ENCODE results near the gene TMEM87B. TPM values are rescaled to one million over a fixed set of nuclear protein-coding genes. Genes with fewer than 3 reads are reported as not detected.

The TMEM87B gene
- total RNA-seq, 1 experiment from 2014 or later = 16.3 TPM

GRCh38 chr2:112085375-112085730 is 30.3 kb downstream of the TMEM87B start:
- Mint-ChIP-seq H3K36me3 (ENCODE audit: insufficient read depth, unreplicated experiment) (peaks cover 75% of the 10 kb centered on the region), H3K4me3 (ENCODE audit: unreplicated experiment) (peak overlapping the region; percentile 4), H3K27me3 (ENCODE audit: insufficient read depth, unreplicated experiment) (no peaks in the 10 kb centered on the region), H3K27ac (ENCODE audit: unreplicated experiment) (peak overlapping the region; percentile 63), H3K9me3 (ENCODE audit: unreplicated experiment) (peaks cover 10% of the 10 kb centered on the region), H3K4me1 (ENCODE audit: low read depth, unreplicated experiment) (peaks cover 17% of the 10 kb centered on the region)
- intact Hi-C loops (cut with micrococcal nuclease; ENCODE audit: unreplicated experiment) = no loop called here
- ChIA-PET CTCF (no interaction called here), POLR2A (no interaction called here)
- H3K9me3 ChIP-seq = no peaks in the 10 kb centered on the region
- no peak overlapping the region for H3K4me3 ChIP-seq (ENCODE audit: low read depth, low read length)
- no peaks in the 10 kb centered on the region for H3K27me3 ChIP-seq (replicated peaks; ENCODE audit: control insufficient read depth, insufficient read depth, low read length)
- peaks cover 11% of the 10 kb centered on the region; the same call in 1 of the 2 replicates for H3K4me1 ChIP-seq
- no peaks in the 10 kb centered on the region for H3K36me3 ChIP-seq (ENCODE audit: control insufficient read depth, insufficient read depth, low read length)
- DNase-seq = no peak
- no TSS peak for BruUV-seq (replicated peaks)
- no peak for TF ChIP-seq CTCF (IDR thresholded peaks at IDR 0.05; ENCODE audit: insufficient read depth in 1 of 2, low read depth in 1 of 2, low read length in 1 of 2, severe bottlenecking in 1 of 2, unreplicated experiment in 1 of 2)

DNA sequence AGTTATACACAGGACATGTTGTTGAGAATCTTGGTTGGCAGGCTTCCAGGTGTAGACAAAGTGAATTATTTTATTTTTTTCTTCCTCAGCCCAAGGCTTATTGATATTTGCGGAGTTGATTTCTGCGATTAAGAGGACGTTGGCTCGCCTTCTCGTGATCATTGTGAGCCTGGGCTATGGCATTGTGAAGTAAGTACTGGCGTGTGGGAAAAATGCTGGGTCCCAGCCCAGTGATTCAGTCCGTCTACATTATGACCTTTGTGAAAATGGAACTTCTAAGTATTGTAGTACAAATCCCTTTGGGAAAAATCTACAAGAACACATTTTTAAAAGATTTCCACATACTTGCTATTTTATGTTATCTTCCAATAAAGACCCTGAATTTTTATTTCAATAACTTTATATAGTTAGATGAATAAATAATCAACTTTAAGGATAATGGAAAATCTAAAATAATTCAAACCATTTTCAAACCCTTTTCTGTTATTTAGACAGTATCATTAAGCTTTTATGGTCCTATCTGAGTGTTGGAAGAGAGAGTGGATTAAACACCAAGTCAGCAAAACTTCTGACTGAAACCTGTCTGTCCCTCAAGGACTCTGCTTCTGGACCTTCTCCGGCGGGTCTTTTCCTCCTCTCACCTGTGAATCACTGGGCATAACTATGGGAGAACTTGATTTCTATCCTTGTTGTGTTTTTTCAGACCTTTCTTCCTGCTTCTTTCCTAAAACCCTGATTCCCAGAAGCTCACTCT is 31.0 kb downstream of the TMEM87B start:
- intact Hi-C loops (cut with micrococcal nuclease; ENCODE audit: unreplicated experiment) = no loop called here
- Mint-ChIP-seq H3K27ac (ENCODE audit: unreplicated experiment) (no peak overlapping the region), H3K27me3 (ENCODE audit: insufficient read depth, unreplicated experiment) (no peaks in the 10 kb centered on the region), H3K9me3 (ENCODE audit: unreplicated experiment) (peaks cover 10% of the 10 kb centered on the region), H3K36me3 (ENCODE audit: insufficient read depth, unreplicated experiment) (peaks cover 74% of the 10 kb centered on the region), H3K4me3 (ENCODE audit: unreplicated experiment) (no peak overlapping the region), H3K4me1 (ENCODE audit: low read depth, unreplicated experiment) (peaks cover 17% of the 10 kb centered on the region)
- DNase-seq = no peak
- Histone ChIP-seq H3K36me3 (ENCODE audit: control insufficient read depth, insufficient read depth, low read length) (no peaks in the 10 kb centered on the region), H3K4me3 (ENCODE audit: low read depth, low read length) (no peak overlapping the region), H3K4me1 (peaks cover 11% of the 10 kb centered on the region; the same call in 1 of the 2 replicates), H3K27me3 (replicated peaks; ENCODE audit: control insufficient read depth, insufficient read depth, low read length) (no peaks in the 10 kb centered on the region), H3K9me3 (no peaks in the 10 kb centered on the region)
- no peak for TF ChIP-seq CTCF (IDR thresholded peaks at IDR 0.05; ENCODE audit: insufficient read depth in 1 of 2, low read depth in 1 of 2, low read length in 1 of 2, severe bottlenecking in 1 of 2, unreplicated experiment in 1 of 2)
- ChIA-PET POLR2A (no interaction called here), CTCF (no interaction called here)
- no TSS peak for BruUV-seq (replicated peaks)

GRCh38 chr2:112087346-112088020 is 32.4 kb downstream of the TMEM87B start:
- TF ChIP-seq CTCF (IDR thresholded peaks at IDR 0.05; ENCODE audit: insufficient read depth in 1 of 2, low read depth in 1 of 2, low read length in 1 of 2, severe bottlenecking in 1 of 2, unreplicated experiment in 1 of 2) = no peak
- no peaks in the 10 kb centered on the region for H3K27me3 ChIP-seq (replicated peaks; ENCODE audit: control insufficient read depth, insufficient read depth, low read length)
- H3K4me3 ChIP-seq (ENCODE audit: low read depth, low read length) = no peak overlapping the region
- CTCF ChIA-PET = no interaction called here
- H3K36me3 ChIP-seq (ENCODE audit: control insufficient read depth, insufficient read depth, low read length) = no peaks in the 10 kb centered on the region
- Mint-ChIP-seq H3K4me1 (ENCODE audit: low read depth, unreplicated experiment) (peaks cover 24% of the 10 kb centered on the region), H3K9me3 (ENCODE audit: unreplicated experiment) (peaks cover 10% of the 10 kb centered on the region), H3K36me3 (ENCODE audit: insufficient read depth, unreplicated experiment) (peaks cover 62% of the 10 kb centered on the region), H3K27me3 (ENCODE audit: insufficient read depth, unreplicated experiment) (no peaks in the 10 kb centered on the region), H3K27ac (ENCODE audit: unreplicated experiment) (no peak overlapping the region), H3K4me3 (ENCODE audit: unreplicated experiment) (no peak overlapping the region)
- no peaks in the 10 kb centered on the region for H3K9me3 ChIP-seq
- intact Hi-C loops (cut with micrococcal nuclease; ENCODE audit: unreplicated experiment) = no loop called here
- no TSS peak for BruUV-seq (replicated peaks)
- POLR2A ChIA-PET = no interaction called here
- peaks cover 11% of the 10 kb centered on the region; the same call in 1 of the 2 replicates for H3K4me1 ChIP-seq
- no peak for DNase-seq
